A549 (cell line): ENCODE measurements around the gene TRMT2A.

ENCODE experiments used
- BCL3 ChIP-seq: fragments of >200 bp; sonication (Bioruptor Twin); formaldehyde crosslinking; IDR thresholded peaks from 3 replicates; pipeline ENCODE4 v1.6.1; 2016
- BHLHE40 ChIP-seq: IDR thresholded peaks from 2 replicates; pipeline ENCODE4 v1.6.1; 2012; ENCODE audit warnings: low read depth, low read length, inconsistent platforms
- CEBPB ChIP-seq, 2 experiments: fragments of >200 bp in 1 of 2; sonication (Bioruptor Twin) in 1 of 2; formaldehyde crosslinking in 1 of 2; IDR thresholded peaks; 2 replicates each; pipeline ENCODE4 v1.6.1; 2012 to 2016
- CTCF ChIP-seq: fragments of >200 bp; sonication (Bioruptor Twin); formaldehyde crosslinking; IDR thresholded peaks from 3 replicates; pipeline ENCODE4 v1.5.1; 2016
- EHMT2 ChIP-seq: fragments of 200-600 bp; sonication (generic); IDR thresholded peaks from 2 replicates; pipeline ENCODE4 v1.6.1; 2016; ENCODE audit warnings: antibody characterized with exemption, low read depth, mild to moderate bottlenecking, moderate library complexity
- EP300 ChIP-seq, 2 experiments: fragments of >200 bp; sonication (Bioruptor Twin); formaldehyde crosslinking; IDR thresholded peaks; 2 replicates in 1 of 2; 3 replicates in 1 of 2; pipeline ENCODE4 v1.6.1; 2016 to 2017
- HDAC2 ChIP-seq: fragments of 200-600 bp; sonication (generic); IDR thresholded peaks from 2 replicates; pipeline ENCODE4 v1.6.1; 2016
- HMGXB4 ChIP-seq: fragments of 250-450 bp; sonication (Bioruptor Pico); IDR thresholded peaks from 2 replicates; pipeline ENCODE4 v1.5.0; 2021; ENCODE audit warnings: mild to moderate bottlenecking, moderate library complexity, borderline replicate concordance
- JUNB ChIP-seq: fragments of >200 bp; sonication (Bioruptor Twin); formaldehyde crosslinking; IDR thresholded peaks from 2 replicates; pipeline ENCODE4 v1.6.1; 2016
- MAX ChIP-seq: IDR thresholded peaks from 2 replicates; pipeline ENCODE4 v1.6.1; 2012
- POLR2A ChIP-seq: IDR thresholded peaks from 2 replicates; pipeline ENCODE4 v1.6.1; 2012; ENCODE audit warnings: mild to moderate bottlenecking, low read length
- RAD21 ChIP-seq, 2 experiments: fragments of >200 bp in 1 of 2; sonication (Bioruptor Twin) in 1 of 2; formaldehyde crosslinking in 1 of 2; IDR thresholded peaks in 1 of 2; conservative IDR thresholded peaks in 1 of 2; 2 replicates in 1 of 2; 3 replicates in 1 of 2; pipeline ENCODE4 v1.6.1; 2012 to 2018; ENCODE audit warnings: inconsistent platforms in 1 of 2
- REST ChIP-seq: fragments of 200-600 bp; sonication (generic); IDR thresholded peaks from 2 replicates; pipeline ENCODE4 v1.6.1; 2016; ENCODE audit warnings: antibody characterized with exemption, mild to moderate bottlenecking, moderate library complexity
- RFX5 ChIP-seq: fragments of 450-650 bp; IDR thresholded peaks from 2 replicates; pipeline ENCODE4 v1.7.1; 2014; ENCODE audit warnings: antibody characterized with exemption, mild to moderate bottlenecking, moderate library complexity

GRCh38 chr22:20065896-20066616 lies 51.0 kb downstream of the TRMT2A start:
- TF ChIP-seq BCL3 (no peak), EP300 (IDR thresholded peaks at IDR 0.05) (no peak), POLR2A (no peak), CTCF (no peak), MAX (no peak), CEBPB (IDR thresholded peaks at IDR 0.05) (no peak), HDAC2 (no peak), RFX5 (no peak), BHLHE40 (no peak), HMGXB4 (CRISPR knock-in tag) (no peak), RAD21 (conservative IDR thresholded peaks at IDR 0.05 in 1 of 2, IDR thresholded peaks at IDR 0.05 in 1 of 2) (no peak), EHMT2 (no peak), REST (no peak), JUNB (no peak)
